PFSK-1 (cell line): ENCODE data around the gene FLOT2.

Experiments
- FOXP2 ChIP-seq: optimal IDR thresholded peaks from 2 replicates; pipeline ENCODE3; 2011; ENCODE audit warnings: borderline replicate concordance, control low read depth, inconsistent platforms; ENCODE audit not compliant: insufficient read depth; ENCODE audit errors: extremely low read length, extremely low read depth
- TF ChIP-seq, protein P1 (sequence below), 2 experiments: IDR thresholded peaks; 2 replicates each; pipeline versions ENCODE4 v1.6.1 to v1.8.0; 2011 to 2012; ENCODE audit warnings: low read depth in 2 of 2, low read length in 2 of 2, control low read depth in 1 of 2, inconsistent platforms in 1 of 2, mild to moderate bottlenecking in 1 of 2, moderate library complexity in 1 of 2; ENCODE audit not compliant: insufficient read depth in 1 of 2

GRCh38 chr17:28946239-28946638 lies 48.7 kb upstream of the FLOT2 start:
- TF ChIP-seq, protein P1, sequence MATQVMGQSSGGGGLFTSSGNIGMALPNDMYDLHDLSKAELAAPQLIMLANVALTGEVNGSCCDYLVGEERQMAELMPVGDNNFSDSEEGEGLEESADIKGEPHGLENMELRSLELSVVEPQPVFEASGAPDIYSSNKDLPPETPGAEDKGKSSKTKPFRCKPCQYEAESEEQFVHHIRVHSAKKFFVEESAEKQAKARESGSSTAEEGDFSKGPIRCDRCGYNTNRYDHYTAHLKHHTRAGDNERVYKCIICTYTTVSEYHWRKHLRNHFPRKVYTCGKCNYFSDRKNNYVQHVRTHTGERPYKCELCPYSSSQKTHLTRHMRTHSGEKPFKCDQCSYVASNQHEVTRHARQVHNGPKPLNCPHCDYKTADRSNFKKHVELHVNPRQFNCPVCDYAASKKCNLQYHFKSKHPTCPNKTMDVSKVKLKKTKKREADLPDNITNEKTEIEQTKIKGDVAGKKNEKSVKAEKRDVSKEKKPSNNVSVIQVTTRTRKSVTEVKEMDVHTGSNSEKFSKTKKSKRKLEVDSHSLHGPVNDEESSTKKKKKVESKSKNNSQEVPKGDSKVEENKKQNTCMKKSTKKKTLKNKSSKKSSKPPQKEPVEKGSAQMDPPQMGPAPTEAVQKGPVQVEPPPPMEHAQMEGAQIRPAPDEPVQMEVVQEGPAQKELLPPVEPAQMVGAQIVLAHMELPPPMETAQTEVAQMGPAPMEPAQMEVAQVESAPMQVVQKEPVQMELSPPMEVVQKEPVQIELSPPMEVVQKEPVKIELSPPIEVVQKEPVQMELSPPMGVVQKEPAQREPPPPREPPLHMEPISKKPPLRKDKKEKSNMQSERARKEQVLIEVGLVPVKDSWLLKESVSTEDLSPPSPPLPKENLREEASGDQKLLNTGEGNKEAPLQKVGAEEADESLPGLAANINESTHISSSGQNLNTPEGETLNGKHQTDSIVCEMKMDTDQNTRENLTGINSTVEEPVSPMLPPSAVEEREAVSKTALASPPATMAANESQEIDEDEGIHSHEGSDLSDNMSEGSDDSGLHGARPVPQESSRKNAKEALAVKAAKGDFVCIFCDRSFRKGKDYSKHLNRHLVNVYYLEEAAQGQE (IDR thresholded peaks at IDR 0.05; ENCODE audit: insufficient read depth in 1 of 2, low read depth in 2 of 2, low read length in 2 of 2), result no peak
- TF ChIP-seq FOXP2, result no peak
